Aorta (tissue), 5 donors: ENCODE measurements around the gene TULP4. TPM values are rescaled to one million over a fixed set of nuclear protein-coding genes. Genes with fewer than 3 reads are reported as not detected.
A peak's percentile ranks its signal among the peaks of the same experiment; 100 is the strongest.

Experiments
- ATAC-seq: fragments of 200-7000 bp; cut with Tn5 transposase; one replicate; pipeline ENCODE4 v1.9.1; 2022; ENCODE audit warnings: moderate library complexity; ENCODE audit not compliant: low FRiP score
- DNase-seq, 2 donors: peaks; one replicate each; pipeline ENCODE4 v3.0.0-alpha.2; 2020
- H3K27ac ChIP-seq, 2 donors: one replicate each; pipeline ENCODE4 v1.5.1; 2013; ENCODE audit warnings: low read length in 2 of 2, mild to moderate bottlenecking in 2 of 2, moderate library complexity in 2 of 2, control low read depth in 1 of 2, inconsistent platforms in 1 of 2, low read depth in 1 of 2
- H3K27me3 ChIP-seq, 2 donors: one replicate each; pipeline ENCODE4 v1.6.1; 2013; ENCODE audit warnings: control low read depth in 1 of 2, low read length in 1 of 2, mild to moderate bottlenecking in 1 of 2, moderate library complexity in 1 of 2; ENCODE audit not compliant: insufficient read depth in 2 of 2, control insufficient read depth in 1 of 2
- H3K36me3 ChIP-seq, 2 donors: one replicate each; pipeline ENCODE4 v1.6.1; 2013; ENCODE audit warnings: control low read depth in 1 of 2, low read length in 1 of 2, mild to moderate bottlenecking in 1 of 2; ENCODE audit not compliant: insufficient read depth in 2 of 2, control insufficient read depth in 1 of 2
- H3K4me1 ChIP-seq, 2 donors: one replicate each; pipeline ENCODE4 v1.6.1; 2013; ENCODE audit warnings: low read length in 2 of 2, control low read depth in 1 of 2, mild to moderate bottlenecking in 1 of 2, moderate library complexity in 1 of 2; ENCODE audit not compliant: insufficient read depth in 2 of 2, control insufficient read depth in 1 of 2
- H3K4me3 ChIP-seq, 2 donors: one replicate each; pipeline ENCODE4 v1.5.1; 2013; ENCODE audit warnings: low read length in 2 of 2, control low read depth in 1 of 2, mild to moderate bottlenecking in 1 of 2
- H3K9me3 ChIP-seq: one replicate; pipeline ENCODE4 v1.6.1; 2013; ENCODE audit warnings: mild to moderate bottlenecking, low read length; ENCODE audit not compliant: control insufficient read depth
- WGBS, 2 donors: extraction: QIAGEN DNeasy Blood & Tissue Kit; methylation state at CpG; one replicate each; pipeline ENCODE4 v1.1.7; 2013; 5-methylcytosine and 5-hydroxymethylcytosine counted together
- intact Hi-C, 2 donors: fragments of 100-400 bp; cut with DNase I; formaldehyde crosslinking; loops; one replicate each; pipeline versions ENCODE4 v1.14.2 to v1.15.0; 2022
- polyA plus RNA-seq, 2 donors: library from polyadenylated mRNA; stranded (reverse); fragments of 200-250 nt; gene quantifications; one replicate each; pipeline ENCODE4 v1.2.3, GENCODE V29; 2013
- total RNA-seq, 2 donors: library from RNA; stranded (reverse); fragmentation: NEBNext Ultra II Directional; extraction: Animal tissue kit (Norgen Biotek cat#: 25700); gene quantifications; one replicate each; pipeline ENCODE4 v1.2.1, GENCODE V29; 2021
- donor health status: healthy with polysubstance abuse.
- donor health status: Bipolar disorder and iron deficiency.
- donor health status: DM: no; HTN: no; CAD: no.
- donor health status: DM: no; HTN: no; CAD: no.
- donor health status: DM: yes; HTN: yes; CAD: no.

TULP4 gene
- total and polyA plus RNA-seq, 4 donors, result 2.4 to 86.1 (median 40.0) TPM

DNA sequence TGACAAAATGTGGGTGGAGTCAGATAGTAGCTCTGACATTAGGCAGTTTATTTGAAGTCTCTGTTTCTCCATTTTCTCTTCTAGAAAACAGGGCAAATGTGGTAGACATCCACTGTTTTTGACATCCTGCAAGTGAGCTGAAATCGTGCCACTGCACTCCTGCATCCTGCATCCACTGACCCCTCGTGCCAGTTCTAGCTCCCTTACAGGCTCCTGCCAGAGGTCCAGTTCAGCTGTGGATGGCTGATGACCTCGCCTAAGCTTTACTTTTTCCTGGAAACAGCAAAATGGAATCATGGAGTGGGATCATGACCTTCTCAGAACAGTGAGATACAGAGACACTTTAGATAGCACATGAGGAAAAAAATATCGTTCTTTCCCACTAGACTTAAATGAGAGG lies 58.5 kb downstream of the TULP4 start:
- H3K4me3 ChIP-seq, result no peak overlapping the region

DNA sequence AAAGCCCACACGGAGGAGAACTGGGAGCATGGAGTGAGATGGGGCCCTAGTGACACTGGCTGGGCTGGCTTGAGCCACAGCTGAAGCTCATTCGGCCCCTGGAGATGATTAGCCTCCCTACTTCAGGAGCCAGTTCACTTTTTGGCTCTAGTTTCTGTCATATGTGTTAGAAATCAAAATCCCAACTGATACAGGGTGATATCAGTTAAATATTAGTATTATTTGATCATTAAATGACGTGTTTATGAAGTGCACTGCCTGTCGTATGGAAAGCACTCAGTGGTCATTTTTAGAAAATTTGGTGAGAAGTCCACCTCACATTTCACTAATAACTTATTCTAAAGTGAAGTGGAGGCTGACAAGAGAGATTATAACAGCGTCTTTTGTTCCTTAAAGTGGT lies 59.0 kb downstream of the TULP4 start:
- no peaks in the 10 kb centered on the region for H3K27me3 ChIP-seq
- DNase-seq, result no peak
- H3K4me3 ChIP-seq, result no peak overlapping the region
- no peaks in the 10 kb centered on the region for H3K9me3 ChIP-seq
- no peak overlapping the region for H3K27ac ChIP-seq
- no peak for ATAC-seq
- WGBS, 2 donors, result 85 to 86% methylated on average over 5 of the region's 5 CpGs
- peaks cover 0 to 3% of the 10 kb centered on the region in 2 donors for H3K36me3 ChIP-seq
- peaks cover 0 to 3% of the 10 kb centered on the region in 2 donors for H3K4me1 ChIP-seq
- intact Hi-C loops, result loop anchor here in 1 of 2 donors (1.0 to 10.0 kb wide), 2 partner anchors 24 to 194 kb away; partner anchors contain the start of gene TMEM181

More for the DNA sequence above, 58.5 kb downstream of the TULP4 start:
- ATAC-seq (no peak), DNase-seq (no peak)
- 78 to 87% methylated on average over 4 of the region's 4 CpGs for WGBS, 2 donors
- no peaks in the 10 kb centered on the region for H3K27me3 ChIP-seq
- no peaks in the 10 kb centered on the region for H3K9me3 ChIP-seq
- intact Hi-C loops, result loop anchor here in 1 of 2 donors (1.0 to 10.0 kb wide), 2 partner anchors 24 to 194 kb away; partner anchors contain the start of gene TMEM181
- H3K36me3 ChIP-seq, result peaks cover 0 to 3% of the 10 kb centered on the region in 2 donors
- H3K27ac ChIP-seq, result no peak overlapping the region
- H3K4me1 ChIP-seq, result peaks cover 0 to 3% of the 10 kb centered on the region in 2 donors

DNA sequence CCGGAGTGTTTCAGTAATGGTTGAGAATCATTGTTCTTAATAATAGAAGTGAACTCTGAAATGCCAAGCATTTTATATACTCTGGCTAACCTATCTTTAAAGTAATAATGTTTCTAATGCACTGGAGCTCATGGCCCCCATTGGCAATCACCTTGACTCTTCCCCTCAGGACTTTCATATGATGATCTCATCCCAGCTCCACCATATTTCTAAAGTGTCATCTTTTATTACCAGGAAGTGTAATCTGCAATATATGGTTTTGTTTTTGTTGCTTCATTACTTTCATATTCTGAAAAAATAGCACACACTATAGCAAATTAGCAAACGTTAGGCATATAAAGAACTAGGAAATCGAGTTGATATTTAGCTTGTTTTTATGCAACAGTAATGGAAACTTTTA lies 60.3 kb downstream of the TULP4 start:
- no peak for ATAC-seq
- WGBS, 2 donors, result 52 to 63% methylated on average over 3 of the region's 3 CpGs
- intact Hi-C loops, result loop anchor here in 1 of 2 donors (10.0 kb wide), 1 partner anchor 192 kb away; the partner anchor contains the start of gene TMEM181

DNA sequence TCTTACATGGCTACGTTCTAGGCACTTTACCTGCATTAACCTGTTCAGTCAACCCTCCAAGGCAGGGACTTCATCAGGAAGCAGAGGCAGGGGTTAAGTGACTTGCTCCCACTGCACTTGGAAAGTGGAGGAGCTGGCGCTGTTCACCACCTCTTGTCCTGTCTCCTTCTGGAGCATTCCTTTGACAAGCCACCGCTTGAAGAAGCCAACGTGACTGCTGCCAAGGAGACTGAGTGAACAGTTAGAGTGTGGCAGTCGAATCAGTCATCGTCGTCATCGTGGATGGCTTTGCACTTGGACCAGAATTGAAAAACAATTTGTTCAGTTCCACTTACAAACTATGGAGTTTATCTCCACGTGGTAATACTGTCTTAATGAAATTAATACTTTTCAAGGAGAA lies 60.9 kb downstream of the TULP4 start:
- WGBS, 2 donors, result 16 to 24% methylated on average over 9 of the region's 9 CpGs
- Histone ChIP-seq H3K4me3 (no peak overlapping the region), H3K27ac (no peak overlapping the region), H3K9me3 (no peaks in the 10 kb centered on the region), H3K27me3 (no peaks in the 10 kb centered on the region), H3K36me3 (peaks cover 0 to 3% of the 10 kb centered on the region in 2 donors), H3K4me1 (peaks cover 0 to 3% of the 10 kb centered on the region in 2 donors)
- peak in 1 of 2 donors; percentile 49 for DNase-seq
- intact Hi-C loops, result loop anchor here in 1 of 2 donors (10.0 kb wide), 1 partner anchor 192 kb away; the partner anchor contains the start of gene TMEM181
- no peak for ATAC-seq

More for the DNA sequence above, 60.3 kb downstream of the TULP4 start:
- Histone ChIP-seq H3K27me3 (no peaks in the 10 kb centered on the region), H3K4me3 (no peak overlapping the region), H3K36me3 (peaks cover 0 to 3% of the 10 kb centered on the region in 2 donors), H3K4me1 (peaks cover 0 to 3% of the 10 kb centered on the region in 2 donors), H3K9me3 (no peaks in the 10 kb centered on the region), H3K27ac (no peak overlapping the region)
- no peak for DNase-seq

DNA sequence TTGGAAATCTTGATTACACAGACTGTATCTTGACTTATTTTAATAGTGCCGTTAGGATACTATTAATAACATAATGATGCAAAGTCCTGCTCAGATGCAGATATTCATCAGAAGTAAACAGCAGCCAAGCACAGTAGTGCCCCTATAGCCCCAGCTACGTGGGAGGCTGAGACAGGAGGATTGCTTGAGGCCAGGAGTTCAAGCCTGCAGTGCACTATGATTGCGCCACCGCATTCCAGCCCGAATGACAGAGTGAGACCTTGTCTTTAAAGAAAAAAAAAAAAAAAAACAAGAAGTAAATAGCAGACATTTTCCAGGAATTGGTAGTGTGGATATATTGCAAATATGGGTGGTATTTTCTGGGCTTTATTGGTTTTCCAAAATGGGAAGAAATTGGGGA lies 61.8 kb downstream of the TULP4 start:
- WGBS, 2 donors, result 73 to 80% methylated on average over 5 of the region's 5 CpGs
- Histone ChIP-seq H3K4me1 (peaks cover 0 to 3% of the 10 kb centered on the region in 2 donors), H3K36me3 (peaks cover 0 to 3% of the 10 kb centered on the region in 2 donors), H3K4me3 (no peak overlapping the region), H3K27me3 (no peaks in the 10 kb centered on the region), H3K27ac (no peak overlapping the region), H3K9me3 (no peaks in the 10 kb centered on the region)
- intact Hi-C loops, result loop anchor here in 1 of 2 donors (10.0 kb wide), 1 partner anchor 191 kb away; the partner anchor contains the start of gene TMEM181
- no peak for DNase-seq
- ATAC-seq, result no peak

DNA sequence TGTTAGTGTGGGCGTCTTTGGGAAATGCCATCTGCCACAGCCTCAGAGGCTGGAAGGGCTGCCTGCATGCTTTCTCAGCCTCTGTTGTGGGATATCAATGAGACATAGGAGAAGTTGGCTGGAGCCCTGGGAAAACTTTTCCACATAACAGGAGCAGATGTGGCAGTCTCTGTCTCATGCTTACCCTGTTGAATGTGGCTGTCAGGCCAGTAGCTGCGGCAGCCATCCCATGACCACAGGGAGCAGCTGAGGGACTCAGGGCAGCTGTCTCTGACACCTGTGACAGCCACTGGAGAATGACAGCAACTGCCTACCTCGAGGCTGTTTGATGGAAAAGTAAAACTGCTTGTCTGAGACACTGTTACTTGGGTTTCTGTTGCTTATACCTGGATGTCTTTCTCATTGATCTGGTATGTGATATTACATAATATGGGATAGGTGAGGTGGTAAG lies 64.4 kb downstream of the TULP4 start:
- Histone ChIP-seq H3K4me3 (no peak overlapping the region), H3K27me3 (no peaks in the 10 kb centered on the region), H3K9me3 (no peaks in the 10 kb centered on the region), H3K27ac (no peak overlapping the region), H3K36me3 (peaks cover 0 to 3% of the 10 kb centered on the region in 2 donors), H3K4me1 (peaks cover 0 to 3% of the 10 kb centered on the region in 2 donors)
- no peak for ATAC-seq
- intact Hi-C loops, result loop anchor here in 1 of 2 donors (10.0 kb wide), 1 partner anchor 188 kb away; the partner anchor contains the start of gene TMEM181
- no peak for DNase-seq
- WGBS, 2 donors, result 83 to 88% methylated on average over 3 of the region's 3 CpGs

DNA sequence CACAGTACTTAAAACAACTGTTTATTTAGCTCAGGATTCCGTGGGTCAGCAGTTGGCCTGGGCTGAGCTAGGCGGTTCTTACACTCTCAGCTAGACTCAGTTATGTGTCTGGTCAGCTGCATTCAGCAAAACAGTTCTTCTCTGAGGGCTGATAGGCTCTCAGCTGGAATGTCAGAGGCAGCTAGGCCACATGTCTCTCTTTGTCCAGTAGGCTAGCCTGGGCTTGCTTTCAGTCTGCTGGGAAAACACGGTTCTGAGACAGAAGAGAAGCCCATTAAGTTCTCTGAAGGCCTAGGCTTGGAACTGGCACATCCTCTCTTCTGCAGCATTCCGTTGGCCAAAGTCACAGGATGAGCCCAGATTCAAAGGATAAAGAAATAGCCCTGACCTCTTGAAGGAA lies 65.6 kb downstream of the TULP4 start:
- 40 to 43% methylated on average over 4 of the region's 4 CpGs for WGBS, 2 donors
- no peaks in the 10 kb centered on the region for H3K9me3 ChIP-seq
- no peaks in the 10 kb centered on the region for H3K27me3 ChIP-seq
- H3K4me3 ChIP-seq, result no peak overlapping the region
- H3K36me3 ChIP-seq, result peaks cover 0 to 3% of the 10 kb centered on the region in 2 donors
- no peak for DNase-seq
- H3K4me1 ChIP-seq, result peaks cover under 1 to 3% of the 10 kb centered on the region in 2 donors
- no peak overlapping the region for H3K27ac ChIP-seq
- intact Hi-C loops, result loop anchor here in 1 of 2 donors (10.0 kb wide), 1 partner anchor 187 kb away; the partner anchor contains the start of gene TMEM181
- no peak for ATAC-seq

DNA sequence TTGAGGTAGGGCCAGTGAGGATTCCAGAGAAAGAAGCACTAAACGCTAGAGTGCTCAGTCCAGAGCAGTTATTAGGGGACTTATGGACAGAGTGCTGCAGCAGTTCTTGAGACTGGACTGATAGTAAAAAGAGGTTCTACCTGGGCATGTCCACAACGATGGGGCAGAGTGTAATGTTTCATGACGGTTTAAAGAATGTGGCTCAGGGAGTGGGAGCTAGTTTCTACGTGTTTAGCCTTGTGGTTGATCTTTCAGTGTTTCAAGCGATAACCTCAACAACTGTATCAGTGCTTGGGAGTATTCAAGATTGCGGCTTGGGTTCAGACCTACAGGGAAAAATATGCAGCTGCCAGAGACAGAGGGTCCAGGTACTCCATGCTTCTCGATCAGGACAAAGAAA lies 67.1 kb downstream of the TULP4 start:
- no peaks in the 10 kb centered on the region for H3K9me3 ChIP-seq
- no peak overlapping the region for H3K27ac ChIP-seq
- WGBS, 2 donors, result 93 to 94% methylated on average over 7 of the region's 7 CpGs
- intact Hi-C loops, result loop anchor here in 1 of 2 donors (10.0 kb wide), 1 partner anchor 185 kb away; the partner anchor contains the start of gene TMEM181
- peaks cover 0 to 3% of the 10 kb centered on the region in 2 donors for H3K36me3 ChIP-seq
- peaks cover 0 to 3% of the 10 kb centered on the region in 2 donors for H3K4me1 ChIP-seq
- no peaks in the 10 kb centered on the region for H3K27me3 ChIP-seq
- ATAC-seq, result no peak
- no peak for DNase-seq
- H3K4me3 ChIP-seq, result no peak overlapping the region

DNA sequence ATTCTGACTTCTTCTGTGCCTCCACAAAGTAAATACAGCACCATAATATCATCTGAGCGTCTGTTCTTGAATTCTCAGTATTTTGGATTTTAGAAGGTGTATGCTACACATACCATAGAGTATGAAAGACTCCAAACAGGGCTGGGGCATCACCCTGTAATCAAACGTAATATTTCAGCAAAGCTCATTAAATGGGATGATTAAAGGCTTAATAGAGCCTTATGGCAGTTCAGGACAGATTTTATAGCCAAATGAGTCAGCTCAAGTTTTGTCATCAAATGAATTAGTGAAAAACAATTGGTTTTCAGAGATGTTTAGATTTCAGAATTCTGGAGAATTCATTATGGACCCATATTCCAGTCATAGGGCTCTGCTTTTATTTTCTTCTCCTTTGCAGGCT lies 68.9 kb downstream of the TULP4 start:
- intact Hi-C loops, result no loop called here
- ATAC-seq (no peak), DNase-seq (no peak)
- H3K27ac ChIP-seq, result no peak overlapping the region
- H3K27me3 ChIP-seq, result no peaks in the 10 kb centered on the region
- no peaks in the 10 kb centered on the region for H3K36me3 ChIP-seq
- H3K4me3 ChIP-seq, result no peak overlapping the region
- no peaks in the 10 kb centered on the region for H3K9me3 ChIP-seq
- WGBS, 2 donors, result 84 to 86% methylated on average over 2 of the region's 2 CpGs
- H3K4me1 ChIP-seq, result peaks cover 0 to 3% of the 10 kb centered on the region in 2 donors
